ENCODE data around the gene SRF.

The SRF gene

DNA sequence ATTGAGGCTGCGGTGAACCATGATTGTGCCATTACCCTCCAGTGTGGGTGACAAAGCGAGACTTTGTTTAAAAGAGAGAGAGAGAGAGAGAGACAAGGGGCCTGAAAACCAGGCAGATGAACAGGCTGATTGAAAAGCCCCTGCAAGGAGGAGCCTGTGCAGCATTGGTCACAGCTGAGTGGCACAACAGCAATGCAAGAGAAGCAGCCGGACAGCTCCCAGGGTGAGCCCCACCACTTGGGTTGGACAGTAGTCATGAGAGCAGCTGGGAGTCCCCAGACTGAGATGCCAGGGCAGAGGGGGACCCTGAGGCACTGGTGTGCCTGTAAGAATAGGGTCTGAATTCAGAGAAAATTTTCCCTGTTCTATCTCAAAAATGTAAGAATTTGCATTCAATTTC, 48.0 kb downstream of the SRF start:
- DNase-seq, result no peak

- no peak for DNase-seq
Measured at GRCh38 chr6:43219814-43220213, 48.7 kb downstream of the SRF start.

DNA sequence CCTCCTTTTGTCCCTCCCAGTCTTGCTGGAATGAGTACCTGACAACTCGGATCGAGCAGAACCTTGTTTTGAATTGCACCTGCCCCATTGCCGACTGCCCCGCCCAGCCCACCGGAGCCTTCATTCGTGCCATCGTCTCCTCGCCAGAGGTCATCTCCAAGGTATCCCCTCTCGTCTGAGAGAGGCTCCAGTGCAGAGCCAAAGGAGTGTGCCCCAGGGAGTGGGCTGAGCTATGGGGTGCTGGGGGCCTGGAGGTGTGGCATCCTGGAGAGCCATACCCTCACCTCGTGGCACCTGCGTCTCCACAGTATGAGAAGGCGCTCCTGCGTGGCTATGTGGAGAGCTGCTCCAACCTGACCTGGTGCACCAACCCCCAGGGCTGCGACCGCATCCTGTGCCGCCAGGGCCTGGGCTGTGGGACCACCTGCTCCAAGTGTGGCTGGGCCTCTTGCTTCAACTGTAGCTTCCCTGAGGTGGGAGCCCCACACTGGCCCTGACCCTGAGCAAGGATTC, 49.4 kb downstream of the SRF start:
- DNase-seq, result no peak

DNA sequence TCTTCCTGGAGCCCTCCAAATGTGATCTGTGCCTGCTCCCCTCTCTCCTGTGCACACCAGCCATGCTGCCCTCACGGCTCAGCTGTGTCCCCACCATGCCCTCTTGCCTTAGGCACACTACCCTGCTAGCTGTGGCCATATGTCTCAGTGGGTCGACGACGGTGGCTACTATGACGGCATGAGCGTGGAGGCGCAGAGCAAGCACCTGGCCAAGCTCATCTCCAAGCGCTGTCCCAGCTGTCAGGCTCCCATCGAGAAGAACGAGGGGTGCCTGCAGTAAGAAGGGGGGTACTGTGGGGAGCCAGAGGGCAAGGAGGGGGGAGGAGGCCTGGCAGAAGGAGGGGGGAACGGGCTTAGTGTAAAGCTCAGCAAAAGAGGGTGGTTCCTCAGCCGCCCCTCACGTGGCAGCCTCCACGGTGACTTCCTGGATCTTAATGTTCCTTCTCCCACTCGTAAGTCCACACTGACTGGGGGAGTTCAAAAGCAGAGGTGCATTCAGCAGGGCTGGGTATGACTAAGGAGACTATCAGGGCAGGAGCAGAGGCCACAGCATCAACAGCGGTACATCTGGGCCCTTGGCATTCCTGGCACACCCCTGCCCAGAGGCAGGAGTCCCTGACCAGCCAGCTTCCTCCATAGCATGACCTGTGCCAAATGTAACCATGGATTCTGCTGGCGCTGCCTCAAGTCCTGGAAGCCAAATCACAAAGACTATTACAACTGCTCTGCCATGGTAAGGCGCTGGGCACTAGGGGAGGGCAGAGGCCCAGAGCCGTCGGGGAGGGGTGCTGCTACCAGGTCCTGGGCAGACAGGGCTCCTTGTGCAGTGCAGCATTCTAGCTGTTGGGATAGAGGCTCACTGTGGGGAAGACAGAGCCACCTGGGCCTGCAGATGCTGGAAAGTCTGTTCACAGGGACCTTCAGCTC, 50.2 kb downstream of the SRF start:
- DNase-seq, result no peak

GRCh38 chr6:43222418-43223059, 51.5 kb downstream of the SRF start:
- no peak for DNase-seq

DNA sequence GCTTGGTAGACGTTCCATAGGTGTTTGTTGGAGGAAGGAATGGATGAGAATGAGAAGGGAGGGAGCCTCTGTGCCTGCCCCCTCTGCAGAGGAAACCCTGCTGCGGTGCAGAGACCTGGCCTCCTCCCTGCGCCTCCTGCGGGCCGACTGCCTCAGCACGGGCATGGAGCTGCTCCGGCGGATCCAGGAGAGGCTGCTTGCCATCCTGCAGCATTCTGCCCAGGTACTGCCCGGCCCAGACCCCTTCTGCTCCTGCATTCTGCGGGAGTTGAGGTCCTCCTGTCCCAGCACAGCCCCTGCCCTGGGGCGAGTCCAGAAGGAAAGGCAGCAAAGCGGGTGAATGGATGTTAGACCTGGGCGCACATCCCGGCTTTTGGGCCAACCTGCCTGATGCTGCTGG, 52.1 kb downstream of the SRF start:
- DNase-seq, result no peak

GRCh38 chr6:43226192-43226851, 55.3 kb downstream of the SRF start:
- no peak for DNase-seq

DNA sequence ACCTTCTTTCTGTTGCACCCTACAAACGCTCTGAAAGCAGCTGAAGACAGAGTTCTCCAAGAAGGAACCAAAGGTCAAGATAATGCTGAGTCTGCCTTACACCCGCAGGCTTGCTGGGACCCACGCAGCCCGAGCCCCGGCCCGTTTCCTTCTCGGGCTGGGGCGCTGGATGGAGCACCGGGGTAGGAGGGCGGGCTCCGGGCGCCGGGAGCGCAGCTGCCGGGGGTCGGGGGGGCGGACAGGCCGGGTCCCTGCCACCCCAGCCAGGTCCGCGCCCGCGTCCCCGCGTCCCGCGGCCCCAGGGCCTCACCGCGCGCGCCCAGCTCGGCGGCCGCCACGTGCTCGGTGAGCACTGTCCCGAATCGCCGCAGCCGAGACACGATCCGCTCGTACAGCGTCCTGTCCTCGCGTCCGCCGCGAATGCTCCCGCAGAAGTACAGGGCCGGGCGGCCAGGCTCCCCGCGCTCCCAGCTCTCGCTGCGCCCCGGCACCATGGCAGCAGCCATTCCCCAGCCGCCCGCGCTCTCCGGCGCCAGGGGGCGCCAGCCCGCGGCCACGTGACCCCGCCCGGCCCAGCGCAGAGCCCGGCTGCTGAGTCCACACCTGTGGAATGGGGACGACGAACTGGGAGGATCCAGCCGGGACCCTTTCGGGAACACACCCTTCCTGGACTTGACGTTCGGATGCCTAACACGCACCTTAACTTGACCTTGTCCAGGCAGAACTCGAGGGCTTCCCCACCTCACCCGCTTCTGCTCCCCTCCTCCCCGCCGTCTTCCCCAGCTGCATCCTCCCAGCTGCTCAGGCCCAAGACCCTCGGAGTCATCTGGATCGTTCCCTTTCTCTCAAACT, 58.1 kb downstream of the SRF start, which contains the start of gene DNPH1:
DNPH1 (minus strand) TSS at position 531 of the 852 bp plus-strand sequence; CDS start at position 506, 25 bp downstream.
- DNase-seq, result peak; percentile 92

DNA sequence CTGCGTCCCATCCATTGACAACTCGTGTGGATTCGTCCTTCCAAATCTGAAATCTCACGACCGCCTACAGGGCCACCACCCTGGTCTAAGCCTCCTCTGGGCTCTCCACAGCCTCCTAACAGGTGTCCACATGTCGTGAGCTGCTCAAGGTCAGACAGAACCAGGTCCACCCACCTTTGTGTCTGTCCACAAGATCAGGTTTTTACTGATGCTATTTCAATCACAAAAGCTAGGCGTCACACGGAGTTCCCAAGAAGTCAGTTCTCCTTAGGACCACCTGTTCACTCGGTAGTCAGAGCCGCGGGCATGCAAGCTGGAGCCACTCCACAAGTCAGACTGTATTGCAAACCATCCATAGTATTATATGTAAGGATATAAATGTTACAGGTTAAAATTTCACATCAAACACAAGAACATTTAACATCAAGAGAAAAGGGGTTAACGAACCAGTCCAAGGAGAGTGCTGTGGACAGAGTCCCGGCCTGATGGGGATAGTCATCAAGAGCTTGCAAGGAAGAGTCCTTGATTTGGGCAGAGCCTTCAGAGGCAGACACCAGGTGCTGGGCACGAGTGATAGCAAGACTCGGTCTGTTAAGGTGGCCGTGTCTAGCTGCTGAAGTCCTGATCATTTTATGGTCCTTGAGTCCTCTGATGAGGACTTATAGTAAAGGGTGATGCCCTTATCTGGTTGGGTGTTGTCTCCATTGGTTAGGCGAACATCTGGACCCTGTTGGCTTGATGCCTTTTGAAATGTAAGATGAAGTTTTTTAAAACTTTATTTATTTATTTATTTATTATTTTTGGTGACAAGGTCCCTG, 58.9 kb downstream of the SRF start:
- DNase-seq, result no peak

DNA sequence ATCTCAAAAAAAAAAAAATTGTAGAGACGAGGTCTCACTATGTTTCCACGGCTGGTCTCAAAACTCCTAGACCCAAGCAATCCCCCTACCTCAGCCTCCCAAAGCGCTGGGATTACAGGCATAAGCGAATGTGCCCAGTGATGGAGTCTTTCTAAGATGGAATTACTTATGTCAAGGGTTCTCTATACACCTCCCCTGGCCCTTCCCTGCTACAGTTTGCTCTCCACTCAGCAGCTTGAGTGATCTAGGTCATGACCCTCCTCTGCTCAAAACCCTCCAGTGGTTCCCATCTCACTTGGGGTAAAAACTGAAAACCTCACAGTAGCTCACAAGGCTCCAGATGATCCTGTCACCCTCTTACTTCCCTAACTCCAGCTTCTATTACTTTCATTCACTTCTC, 60.0 kb downstream of the SRF start:
- no peak for DNase-seq

Measured in retina (tissue), 1 donor.